CD4-positive, alpha-beta T cell treated with Interleukin-12 subunit alpha and Interleukin-12 subunit beta, for 1 hour (primary cell): ENCODE results near the gene HOGA1.
"Not testable (repeated sequence)": the region's sequence is repeated elsewhere in the genome, so short reads cannot be mapped to it uniquely, and the experiment has no call there.

ENCODE experiments used
- DNase-seq: peaks from one replicate; pipeline ENCODE4 v3.0.0-alpha.2; 2020

The HOGA1 gene

DNA sequence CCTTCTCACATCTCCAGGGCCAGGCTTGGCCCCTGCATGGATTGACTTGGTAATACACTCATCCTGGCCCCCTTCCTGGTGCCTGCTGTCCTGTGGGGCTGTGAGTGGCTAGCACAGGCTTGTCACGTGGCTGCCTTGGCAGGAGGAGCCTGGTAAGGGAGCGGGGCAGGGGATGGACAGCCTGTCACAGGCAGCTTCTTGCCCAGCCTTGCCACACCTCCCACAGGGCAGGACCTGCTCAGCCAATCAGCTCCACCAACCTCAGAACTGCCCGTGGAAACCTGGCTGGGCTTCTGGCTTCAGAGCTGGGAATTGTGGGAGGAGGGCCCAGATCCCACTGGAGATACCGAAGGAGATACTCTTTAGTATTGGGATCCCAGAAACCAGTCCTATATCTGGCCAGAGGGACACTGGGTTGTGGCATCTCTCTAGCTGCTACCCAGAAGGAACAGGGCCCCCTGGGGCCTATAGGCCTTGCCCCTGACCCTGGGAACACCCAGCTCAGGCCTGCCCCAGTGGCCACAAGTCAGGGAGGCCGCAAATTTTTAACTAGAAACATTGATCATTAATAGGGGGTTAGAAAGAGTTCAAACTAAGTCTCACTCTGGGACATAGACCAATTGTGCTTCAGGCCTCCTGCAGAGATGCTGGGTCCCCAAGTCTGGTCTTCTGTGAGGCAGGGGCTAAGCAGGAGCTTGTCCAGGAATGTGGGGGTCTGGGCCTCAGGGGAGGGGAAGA is at the start of gene HOGA1:
TSS of gene HOGA1 (plus strand) at position 330 of the 738 bp plus-strand sequence. CDS start at position 645, 315 bp downstream.
- DNase-seq = no peak

DNA sequence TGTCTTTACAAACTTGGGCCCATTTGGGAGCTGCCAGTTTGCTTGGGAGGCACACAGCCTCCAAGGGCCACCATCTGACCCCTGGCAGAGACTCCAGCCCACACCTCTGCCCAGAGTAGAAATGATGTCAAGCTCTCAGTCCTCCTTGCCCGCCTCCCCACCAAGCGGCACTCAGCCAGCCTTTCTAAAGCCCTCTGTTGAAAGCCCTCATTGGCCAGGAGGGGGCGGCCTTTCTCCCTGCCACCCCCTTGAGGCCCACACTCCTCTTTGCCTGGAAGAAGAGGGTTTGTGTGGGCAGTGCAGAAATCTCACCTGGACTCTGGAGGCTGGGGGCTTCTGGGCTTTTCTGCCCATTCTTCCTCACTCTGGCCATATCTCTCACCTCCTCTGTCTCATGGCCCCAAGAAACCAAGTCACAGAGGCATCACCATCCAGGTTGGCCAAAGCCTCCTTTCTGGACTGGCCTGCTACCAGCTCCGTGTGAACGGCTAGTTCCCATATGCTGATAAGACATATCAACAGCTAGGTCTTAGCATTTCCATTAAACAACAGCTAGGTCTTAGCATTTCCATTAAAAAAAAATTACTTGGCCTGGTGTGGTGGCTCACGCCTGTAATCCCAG is 49.3 kb upstream of the HOGA1 start:
- DNase-seq = peak; percentile 11

DNA sequence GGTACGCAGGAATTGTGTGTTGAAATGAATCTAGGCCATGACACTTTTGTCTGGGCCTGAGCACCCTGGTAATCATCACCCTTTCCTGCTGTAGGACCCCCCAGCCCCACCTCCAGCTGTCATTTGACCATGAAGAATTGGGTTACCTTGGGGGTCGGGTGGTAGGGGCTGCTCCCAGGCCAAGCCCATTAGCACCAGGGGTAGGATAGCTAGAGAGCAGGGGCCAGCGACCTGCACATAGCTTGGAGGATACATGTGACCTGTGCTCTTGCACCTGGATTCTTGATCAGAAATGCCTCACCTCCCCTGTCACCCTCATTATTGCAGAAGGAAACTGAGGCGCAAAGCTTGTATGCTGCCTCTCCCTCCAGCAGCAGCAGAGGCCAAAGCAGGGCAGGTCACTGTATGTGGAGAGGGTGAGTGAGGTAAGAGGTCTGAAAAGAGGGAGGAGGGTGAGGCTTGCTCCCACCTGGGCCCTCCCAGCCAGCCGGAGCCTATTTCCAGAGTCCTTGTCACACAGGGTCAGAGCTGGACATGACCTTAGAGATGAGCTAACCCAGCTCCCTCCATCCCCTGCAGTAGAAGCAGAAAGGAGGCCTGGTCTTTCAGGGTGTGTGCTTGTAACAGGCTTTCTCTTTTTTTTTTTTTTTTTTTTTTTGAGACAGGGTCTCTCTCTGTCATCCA is 46.9 kb upstream of the HOGA1 start:
- DNase-seq = no peak

DNA sequence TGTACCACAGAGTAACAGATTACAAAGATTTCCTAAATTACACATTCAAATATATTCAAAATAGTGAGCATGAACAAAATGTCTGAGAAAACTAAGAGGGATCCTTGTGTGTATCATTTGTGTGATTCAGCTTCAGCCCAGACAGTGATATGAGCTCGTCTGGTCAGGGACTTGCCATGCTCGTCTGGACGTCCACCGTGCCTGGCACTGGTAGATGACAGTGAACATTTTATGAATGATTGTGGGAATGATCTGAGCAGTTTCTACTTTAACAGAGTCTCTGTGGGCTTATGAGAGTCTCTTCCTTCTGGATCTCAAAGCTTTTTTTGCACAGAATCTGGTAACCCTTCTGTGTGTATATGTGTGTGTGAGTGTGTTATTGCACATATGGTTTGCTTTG is 45.8 kb upstream of the HOGA1 start:
- no peak for DNase-seq

DNA sequence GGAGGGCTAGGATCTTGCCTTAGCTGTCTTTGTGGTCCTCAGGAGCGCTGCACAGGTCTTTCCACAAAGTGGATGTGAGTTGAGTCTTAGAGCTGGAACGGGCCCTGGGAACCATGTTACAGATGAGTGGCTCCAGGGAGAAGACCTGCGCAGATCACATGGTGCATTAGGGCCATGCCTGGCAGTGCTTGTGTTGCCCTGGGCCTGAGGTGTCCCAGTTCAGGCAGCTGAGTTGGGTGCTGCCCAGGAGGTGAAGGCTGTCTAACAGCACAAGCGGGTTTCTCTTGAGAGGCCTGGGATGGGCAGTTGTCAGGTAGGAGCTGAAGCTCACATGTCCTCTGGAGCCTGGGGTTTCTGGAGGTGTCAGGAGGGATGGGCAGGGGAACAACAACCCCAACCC is 45.4 kb upstream of the HOGA1 start:
- no peak for DNase-seq

DNA sequence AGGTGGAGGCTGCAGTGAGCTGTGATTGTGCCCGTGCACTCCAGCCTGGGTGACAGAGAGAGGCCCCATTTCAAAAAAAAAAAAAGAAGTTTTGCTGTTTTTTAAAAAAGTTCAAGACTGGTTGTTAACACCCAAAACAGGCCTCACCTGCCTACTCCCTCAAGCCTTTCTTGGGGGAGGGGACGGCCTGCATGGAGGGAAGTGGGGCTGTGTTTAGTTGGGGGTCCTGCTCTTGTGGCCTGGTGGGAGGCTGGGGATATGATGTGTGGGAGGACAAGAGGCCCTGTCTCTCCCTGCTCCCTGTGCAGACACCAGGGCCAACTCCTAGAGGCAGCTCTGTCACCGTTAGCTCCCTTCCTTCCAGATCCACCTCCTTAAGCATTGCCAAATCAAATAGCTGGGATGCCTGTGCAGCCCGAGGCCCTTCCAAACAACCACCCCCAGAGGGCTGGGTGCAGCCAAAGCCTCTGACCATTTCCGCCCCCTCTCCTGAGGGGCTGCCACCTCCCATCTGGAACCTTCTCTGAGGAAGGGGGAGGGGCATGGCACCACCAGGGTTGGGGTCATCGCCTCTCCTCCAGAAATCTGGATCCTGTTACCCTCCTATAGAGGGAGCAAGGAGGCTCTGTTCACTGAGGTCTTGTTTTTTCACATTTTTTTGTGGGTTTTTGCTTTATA is 44.5 kb upstream of the HOGA1 start:
- DNase-seq = no peak

DNA sequence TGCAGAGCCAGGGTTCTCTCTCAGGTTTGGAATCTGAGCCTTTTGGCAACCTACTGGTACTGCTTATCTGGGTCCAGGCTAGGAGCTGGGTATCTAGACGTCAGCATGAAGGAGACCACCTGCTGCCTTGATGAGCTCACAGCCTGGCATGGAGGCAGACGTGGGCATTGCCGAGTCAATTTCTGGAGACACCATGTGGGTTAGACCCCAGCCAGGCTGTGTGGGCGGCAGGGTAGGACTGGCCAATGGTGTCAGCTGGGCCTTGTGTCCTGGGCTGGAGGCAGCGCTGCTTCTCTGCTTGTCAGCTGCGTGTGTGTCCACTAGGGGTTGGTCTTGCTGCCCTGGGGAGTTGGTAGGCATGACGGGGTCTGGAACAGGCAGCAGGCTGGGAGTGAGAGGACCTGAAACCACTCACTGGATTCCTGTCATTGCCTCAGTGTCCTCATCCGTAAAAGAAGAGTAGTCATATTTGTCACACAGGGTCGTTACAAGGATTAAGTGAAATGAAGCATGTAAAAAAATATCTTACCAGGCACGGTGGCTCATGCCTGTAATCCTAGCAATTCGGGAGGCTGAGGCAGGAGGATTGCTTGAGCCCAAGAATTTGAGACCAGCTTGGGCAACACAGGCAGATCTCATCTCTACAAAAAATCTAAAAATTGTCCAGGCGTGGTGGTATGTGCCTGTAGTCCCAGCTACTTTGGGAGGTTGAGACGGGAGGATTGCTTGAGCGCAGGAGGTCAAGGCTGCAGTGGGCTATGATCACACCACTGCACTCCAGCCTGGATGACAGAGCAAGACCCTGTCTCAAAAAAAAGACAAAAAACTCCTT is 43.3 kb upstream of the HOGA1 start:
- DNase-seq = no peak

DNA sequence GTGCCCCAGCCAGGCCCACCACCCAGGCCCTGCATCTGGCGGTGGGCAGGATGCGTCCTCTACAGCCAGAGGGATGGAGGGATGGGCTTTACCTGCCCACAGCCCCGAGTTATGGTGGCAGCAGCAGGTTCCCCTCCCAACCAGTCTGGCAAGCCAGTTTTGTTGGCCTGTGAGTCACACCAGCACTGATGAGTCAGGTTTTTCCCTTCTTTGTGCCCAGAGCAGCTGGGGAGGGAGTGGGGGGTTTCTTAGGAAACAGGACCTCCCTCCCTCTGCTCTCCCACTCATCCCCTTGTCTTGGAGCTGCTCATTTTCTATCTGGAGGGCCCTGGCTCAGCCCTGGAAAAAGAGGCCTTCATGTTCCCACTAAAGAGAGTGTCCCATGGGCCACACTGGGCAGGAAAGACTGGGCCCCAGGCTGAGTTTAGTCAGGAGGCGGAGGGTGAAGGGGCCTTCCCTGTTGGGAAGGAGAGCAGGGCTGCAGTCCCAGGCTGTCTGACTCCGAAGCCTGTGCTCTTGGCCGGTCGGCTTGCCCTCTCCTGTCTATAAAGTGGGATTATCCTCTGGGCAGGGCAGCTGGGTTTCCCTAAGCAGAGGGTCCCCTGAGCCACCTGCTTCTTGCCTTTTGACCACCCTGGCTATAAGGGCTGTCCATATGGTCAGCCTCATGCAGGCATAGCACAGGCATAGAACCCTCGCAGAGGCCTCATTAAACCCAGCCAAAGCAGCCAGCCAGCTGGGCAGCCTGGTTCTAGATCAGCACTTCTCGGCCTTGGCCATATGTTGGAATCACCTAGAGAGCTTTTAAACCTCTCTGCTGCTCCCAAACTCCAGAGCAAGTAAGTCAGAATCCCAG is 41.8 kb upstream of the HOGA1 start:
- no peak for DNase-seq

DNA sequence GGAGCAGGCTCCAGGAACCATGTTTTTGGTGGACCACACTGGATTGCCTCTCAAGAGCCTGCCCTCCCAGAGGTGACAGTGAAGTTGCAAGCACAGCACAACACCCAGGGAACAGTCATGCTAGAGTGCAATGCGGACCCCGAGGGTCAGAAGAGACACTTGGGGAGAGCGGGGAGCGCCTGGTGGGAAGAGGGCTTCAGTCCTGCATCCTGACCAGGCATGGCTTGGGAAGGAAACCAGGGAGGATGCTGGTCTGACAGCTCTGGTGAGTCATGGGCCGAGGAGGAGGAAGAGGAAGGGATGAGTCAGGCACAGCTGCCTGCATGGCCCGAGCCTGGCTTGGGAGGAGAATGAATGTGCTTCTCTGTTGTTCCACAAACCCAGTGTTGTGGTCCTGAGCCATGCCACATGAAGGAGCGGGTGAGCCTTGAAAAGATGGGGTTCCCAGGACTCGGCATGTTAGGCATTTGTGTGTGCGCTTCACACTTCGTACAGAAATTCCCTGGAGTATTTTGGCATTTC is 41.1 kb upstream of the HOGA1 start:
- no peak for DNase-seq

DNA sequence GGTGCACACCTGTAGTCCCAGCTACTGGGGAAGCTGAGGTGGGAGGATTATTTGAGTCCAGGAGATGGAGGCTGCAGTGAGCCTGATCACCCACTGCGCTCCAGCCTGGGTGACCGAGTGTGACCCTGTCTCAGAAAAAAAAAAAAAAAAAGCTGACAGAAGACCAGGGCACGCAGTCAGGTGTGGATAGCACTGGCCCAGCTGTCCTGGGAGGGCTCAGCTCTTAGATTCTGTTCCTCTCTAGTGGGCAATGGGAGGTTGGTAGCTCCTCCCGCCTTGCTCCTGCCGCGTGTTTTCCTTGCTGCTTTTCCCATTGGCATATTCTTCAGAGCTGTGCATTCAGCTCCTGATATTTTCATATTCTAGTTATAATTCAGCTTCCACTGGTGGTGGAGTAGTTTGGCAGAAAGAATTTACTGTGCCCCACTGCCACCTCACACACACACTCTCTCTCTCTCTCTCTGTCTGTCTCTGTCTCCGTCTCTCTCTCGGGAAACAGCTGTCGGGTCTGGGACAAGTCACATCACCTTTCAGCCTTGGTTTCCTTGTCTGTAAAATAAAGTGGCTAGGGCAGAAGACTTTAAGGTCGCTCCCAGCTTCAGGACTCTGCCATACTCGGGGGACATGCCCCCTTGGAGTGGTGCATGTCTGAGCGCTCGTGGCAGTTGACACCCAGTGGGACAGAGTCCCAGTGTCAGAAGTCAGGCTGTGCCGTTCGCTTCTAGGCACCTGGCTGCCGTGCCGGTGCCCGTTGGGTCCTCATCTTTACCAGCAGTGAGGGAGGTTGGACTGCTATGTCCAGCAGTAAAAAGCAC is 37.5 kb upstream of the HOGA1 start:
- DNase-seq = no peak

DNA sequence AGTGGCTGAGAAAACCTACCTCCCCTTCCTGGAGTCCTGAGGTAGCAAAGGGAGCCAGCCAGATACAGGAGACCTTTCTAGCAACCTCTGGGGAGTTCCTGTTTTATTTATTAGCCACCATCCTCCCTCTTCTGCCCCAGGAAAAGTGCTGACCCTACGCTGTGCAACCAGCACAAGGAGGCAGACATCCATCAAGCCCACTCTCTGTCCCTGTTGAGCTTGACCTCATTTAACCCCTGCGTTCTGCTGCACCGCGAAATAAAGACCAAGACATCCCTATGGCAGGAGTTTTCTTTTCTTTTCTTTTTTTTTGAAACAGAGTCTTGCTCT is 37.0 kb upstream of the HOGA1 start:
- no peak for DNase-seq

DNA sequence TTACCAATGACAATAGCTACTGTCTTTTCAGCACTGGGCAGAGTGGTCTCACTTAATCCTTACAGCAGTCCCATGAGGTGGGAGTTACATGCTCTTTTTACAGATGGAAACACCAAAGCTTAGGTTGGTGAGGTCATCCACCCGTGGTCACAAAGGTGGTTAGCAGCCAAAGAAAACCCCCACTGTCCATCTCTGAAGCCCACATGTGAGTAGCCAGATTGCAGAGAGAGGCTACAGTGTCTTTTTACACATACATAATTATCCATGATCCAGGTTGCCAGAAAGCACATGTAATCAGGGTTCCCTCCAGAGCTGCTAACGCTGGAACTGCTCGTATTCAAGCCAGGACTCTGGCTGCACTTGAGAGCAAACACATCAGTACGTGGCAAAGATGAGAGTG is 36.2 kb upstream of the HOGA1 start:
- DNase-seq = no peak

DNA sequence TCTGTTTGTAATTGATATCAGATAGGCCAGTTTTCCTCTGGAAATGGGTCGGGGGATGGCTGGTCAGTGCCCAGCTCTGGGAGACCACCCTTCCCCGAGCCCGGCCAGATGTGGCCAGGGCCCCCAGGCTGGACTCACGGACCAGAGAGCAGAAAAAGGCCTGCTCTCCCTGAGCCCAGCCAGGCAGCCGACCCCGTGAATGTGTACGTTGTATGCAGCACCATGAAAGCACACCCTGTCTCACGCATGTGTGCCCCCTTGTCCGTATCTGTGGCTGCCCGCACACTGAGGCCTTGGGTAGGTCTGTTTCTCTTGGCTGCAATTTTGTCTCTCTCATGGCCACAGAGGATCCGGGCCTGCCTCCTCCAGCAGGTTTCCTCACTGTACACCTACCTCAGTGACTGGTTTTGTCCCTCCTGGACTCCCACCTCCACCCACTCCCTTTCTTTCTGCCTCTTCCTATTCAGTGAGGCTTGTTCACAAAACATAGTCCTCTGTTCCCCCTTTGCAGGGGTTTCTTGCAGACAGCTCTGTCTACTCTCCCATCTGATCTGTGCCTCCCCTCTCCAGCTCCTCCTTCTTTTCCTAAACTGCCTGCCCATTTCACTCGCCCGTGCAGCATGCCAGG is 35.2 kb upstream of the HOGA1 start:
- DNase-seq = no peak

DNA sequence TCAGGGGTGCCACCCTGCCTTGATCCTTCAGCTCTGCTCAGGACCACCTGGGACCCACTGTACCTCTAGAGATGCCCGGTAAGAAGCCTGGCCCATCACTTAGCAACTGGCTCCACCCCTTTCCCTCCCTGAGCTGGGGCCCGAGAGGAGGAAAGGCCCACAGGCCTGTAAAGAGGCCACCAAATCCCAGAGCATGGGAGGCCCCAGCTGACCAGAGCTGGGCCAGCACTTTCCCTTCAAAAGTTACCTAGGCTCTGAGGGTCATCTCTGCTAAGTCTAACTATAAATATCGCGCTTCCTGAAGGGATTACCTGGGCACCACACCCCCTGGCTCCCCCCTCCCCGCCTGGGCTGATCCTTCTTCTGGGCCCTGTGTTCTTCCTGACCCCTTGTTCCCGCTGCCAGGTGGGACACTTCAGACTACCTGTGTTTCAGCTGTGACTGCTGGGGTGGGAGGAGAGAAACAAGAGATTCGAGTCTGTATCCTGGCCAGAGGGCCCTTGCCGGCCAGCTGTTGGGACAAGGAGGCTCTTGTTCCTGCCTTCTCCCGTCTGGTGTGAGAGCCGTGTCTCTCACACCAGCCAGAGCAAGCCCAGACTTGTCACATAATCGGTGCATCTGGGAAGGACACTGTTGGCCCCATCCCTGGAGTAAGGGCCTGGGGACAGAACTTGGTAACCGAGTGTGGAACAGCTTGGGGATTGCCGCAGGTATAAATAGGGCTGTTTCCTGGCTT is 34.4 kb upstream of the HOGA1 start:
- DNase-seq = no peak

DNA sequence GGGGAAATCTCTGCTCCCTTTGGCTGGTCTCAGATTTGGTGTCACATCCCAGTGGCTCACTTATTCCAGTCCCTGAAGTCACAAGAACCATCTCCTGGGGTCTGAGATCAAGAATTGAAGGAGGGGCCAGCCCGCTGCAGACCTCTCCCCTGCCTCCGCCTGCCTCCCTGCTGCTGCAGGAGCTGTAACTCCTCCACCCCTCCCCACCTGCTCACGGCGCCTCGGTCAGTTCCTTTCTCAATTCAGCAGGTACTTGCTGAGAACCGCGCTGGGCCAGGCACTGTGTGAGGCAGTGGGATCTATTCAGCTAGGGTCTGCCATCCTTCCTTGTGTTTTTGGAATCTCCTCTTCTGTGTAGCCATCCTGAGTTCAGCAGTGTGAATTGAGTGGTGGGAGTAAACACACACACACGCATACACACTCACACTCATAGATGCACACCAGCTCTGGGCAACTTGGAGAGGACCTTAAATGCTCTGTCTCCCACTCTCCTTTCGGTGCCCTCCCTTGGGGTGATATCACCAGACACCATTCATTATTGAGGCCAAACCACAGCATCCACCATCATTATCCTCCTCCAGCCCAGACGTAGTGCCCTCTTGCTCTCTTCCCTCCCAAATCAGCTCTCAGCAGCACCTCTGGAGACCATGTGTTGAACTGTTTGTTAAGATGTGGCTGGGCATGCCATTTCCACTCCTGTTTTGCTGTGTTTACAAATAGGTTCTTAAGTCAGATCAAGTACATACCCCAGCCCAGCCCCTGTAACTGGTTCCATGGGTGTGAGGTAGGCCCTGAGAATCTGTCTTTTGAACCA is 33.6 kb upstream of the HOGA1 start:
- no peak for DNase-seq

DNA sequence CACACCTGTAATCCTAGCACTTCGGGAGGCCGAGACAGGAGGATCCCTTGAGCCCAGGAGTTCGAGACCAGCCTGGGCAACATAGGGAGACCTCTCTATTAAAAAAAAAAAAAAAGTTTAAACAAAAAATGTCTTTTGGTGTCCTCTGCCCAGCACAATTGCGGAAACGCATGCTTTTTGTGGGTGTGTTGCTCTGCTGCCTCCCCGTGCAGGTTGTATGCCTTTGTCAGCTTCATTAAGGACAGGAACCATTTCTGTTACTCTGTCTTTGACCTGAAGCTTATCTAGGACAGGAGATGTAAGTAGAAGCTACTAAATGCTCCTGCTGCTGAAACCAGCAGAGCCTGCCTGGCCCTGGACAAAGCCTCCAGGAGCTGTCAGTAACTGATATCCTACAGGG is 32.9 kb upstream of the HOGA1 start:
- DNase-seq = no peak

DNA sequence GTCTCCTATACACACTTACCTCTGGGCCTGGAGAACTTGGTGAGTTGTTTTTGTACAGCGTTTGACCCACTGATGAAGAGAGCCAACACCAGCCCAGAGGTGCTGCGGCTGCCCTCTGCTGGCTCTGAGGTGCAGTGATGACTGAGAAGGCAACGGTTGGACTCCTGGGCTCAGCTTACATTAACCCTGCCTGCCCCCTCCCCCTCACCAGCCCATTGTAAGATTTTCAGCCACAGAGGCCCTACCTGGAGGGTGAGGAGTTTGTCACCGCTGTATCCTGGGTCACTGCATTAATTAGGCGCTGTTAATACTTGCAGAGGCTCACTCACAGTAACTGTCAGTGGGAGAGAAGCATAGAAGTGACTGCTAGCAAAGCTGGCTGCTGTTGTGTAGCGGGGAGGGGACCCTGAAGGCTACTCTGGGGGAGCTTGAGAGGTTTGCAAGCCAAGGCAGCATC is 30.6 kb upstream of the HOGA1 start:
- peak; percentile 64 for DNase-seq

DNA sequence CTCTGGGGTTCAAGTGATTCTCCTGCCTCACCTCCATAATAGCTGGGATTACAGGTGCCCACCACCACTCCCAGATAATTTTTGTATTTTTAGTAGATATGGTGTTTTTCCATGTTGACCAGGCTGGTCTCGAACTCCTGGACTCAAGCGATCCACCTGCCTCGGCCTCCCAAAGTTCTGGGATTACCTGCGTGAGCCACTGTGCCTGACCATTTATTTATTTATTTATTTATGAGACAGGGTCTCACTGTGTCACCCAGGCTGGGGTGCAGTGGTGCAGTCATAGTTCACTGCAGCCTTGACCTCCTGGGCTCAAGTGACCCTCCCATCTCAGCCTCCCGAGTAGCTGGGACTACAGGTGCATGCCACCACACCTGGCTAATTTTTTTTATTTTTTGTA is 29.9 kb upstream of the HOGA1 start:
- not testable (repeated sequence) for DNase-seq
